GM12891 (cell line): ENCODE measurements around the gene MAN1A2.
"Not testable (repeated sequence)": the region's sequence is repeated elsewhere in the genome, so short reads cannot be mapped to it uniquely, and the experiment has no call there.

Experiments
- DNase-seq: peaks from one replicate; pipeline ENCODE4 v3.0.0; 2011; ENCODE audit warnings: low spot score; ENCODE audit not compliant: insufficient read length
- FAIRE-seq: peaks from 2 replicates; lab custom pipeline; 2011; peaks lifted over from hg19 to GRCh38; lab: Jason Lieb, UNC
- PAX5 ChIP-seq: IDR thresholded peaks from 2 replicates; pipeline ENCODE4 v1.6.1; 2011; ENCODE audit warnings: low read length, moderate library complexity, mild to moderate bottlenecking; ENCODE audit not compliant: insufficient read depth, severe bottlenecking
- POLR2A ChIP-seq: IDR thresholded peaks from 2 replicates; pipeline ENCODE4 v1.6.1; 2011; ENCODE audit warnings: low read depth, low read length, control low read depth
- POLR2AphosphoS5 ChIP-seq: IDR thresholded peaks from 2 replicates; pipeline ENCODE4 v1.6.1; 2011; ENCODE audit warnings: low read depth, low read length, control low read depth
- POU2F2 ChIP-seq: IDR thresholded peaks from 2 replicates; pipeline ENCODE4 v1.6.1; 2011; ENCODE audit warnings: low read depth, mild to moderate bottlenecking, control low read depth, low read length, moderate library complexity
- SPI1 ChIP-seq: IDR thresholded peaks from 2 replicates; pipeline ENCODE4 v1.6.1; 2011; ENCODE audit warnings: low read depth, low read length, control low read depth
- TAF1 ChIP-seq: IDR thresholded peaks from 2 replicates; pipeline ENCODE4 v1.6.1; 2011; ENCODE audit warnings: low read depth, low read length, control low read depth

The MAN1A2 gene

GRCh38 chr1:117416546-117417125 is 49.4 kb downstream of the MAN1A2 start:
- FAIRE-seq (no peak), DNase-seq (no peak)
- TF ChIP-seq PAX5, result no peak
- no peak for TF ChIP-seq POLR2AphosphoS5
- TF ChIP-seq TAF1, result no peak
- no peak for TF ChIP-seq POU2F2
- TF ChIP-seq POLR2A, result no peak
- TF ChIP-seq SPI1, result no peak

GRCh38 chr1:117425050-117425734 is 57.9 kb downstream of the MAN1A2 start:
- FAIRE-seq, result no peak
- no peak for TF ChIP-seq POU2F2
- DNase-seq, result no peak

- FAIRE-seq, result no peak
- TF ChIP-seq SPI1 (no peak), POLR2A (no peak), POLR2AphosphoS5 (no peak), TAF1 (no peak), POU2F2 (no peak), PAX5 (no peak)
- no peak for DNase-seq
Observed at GRCh38 chr1:117427297-117427696, 60.0 kb downstream of the MAN1A2 start.

DNA sequence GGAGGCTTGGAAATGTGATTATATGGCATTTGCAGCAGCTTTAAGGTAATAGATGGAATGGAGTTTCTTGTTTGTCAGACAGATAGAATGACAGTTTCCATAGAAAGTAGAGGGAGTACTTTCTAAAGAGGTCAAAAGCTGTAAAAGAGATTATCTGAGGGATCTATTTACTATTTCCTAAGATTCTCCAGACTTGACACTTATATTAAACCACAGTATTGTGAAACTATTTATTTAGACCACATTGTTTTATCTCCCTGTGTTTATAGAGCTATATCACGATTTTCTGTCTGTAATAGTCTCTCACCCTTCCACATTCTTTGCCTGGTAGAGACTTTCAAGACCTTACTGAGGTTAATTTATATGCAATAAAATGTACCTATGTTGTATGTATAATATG is 66.7 kb downstream of the MAN1A2 start:
- no peak for FAIRE-seq
- TF ChIP-seq POLR2AphosphoS5 (no peak), SPI1 (no peak), PAX5 (no peak), TAF1 (no peak), POU2F2 (no peak), POLR2A (no peak)
- no peak for DNase-seq

DNA sequence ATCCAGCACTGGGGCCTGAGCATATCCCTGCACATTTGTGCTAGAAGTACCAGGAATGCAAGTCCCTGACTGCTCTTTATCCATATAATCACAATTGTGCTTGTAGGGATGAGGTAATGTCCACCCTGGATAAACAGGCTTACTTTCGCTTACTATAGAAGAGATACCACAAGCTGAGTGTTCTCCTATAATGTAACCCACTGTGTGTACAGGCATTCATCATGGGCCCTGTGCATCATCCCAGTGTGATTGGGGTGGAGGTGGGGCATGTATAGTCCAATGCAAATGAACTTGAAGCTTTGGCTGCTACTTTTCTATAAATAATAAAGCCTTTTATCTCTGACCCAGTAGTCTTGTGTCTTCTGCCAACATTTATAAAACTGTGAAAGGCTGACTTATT is 69.3 kb downstream of the MAN1A2 start:
- no peak for TF ChIP-seq POLR2A
- TF ChIP-seq POU2F2, result no peak
- TF ChIP-seq SPI1, result no peak
- TF ChIP-seq PAX5, result no peak
- no peak for TF ChIP-seq POLR2AphosphoS5
- no peak for TF ChIP-seq TAF1
- DNase-seq, result no peak
- no peak for FAIRE-seq

GRCh38 chr1:117447661-117448060 is 80.4 kb downstream of the MAN1A2 start:
- TF ChIP-seq PAX5 (no peak), POU2F2 (no peak), TAF1 (no peak), POLR2A (no peak), SPI1 (no peak), POLR2AphosphoS5 (no peak)
- FAIRE-seq (no peak), DNase-seq (no peak)

- no peak for TF ChIP-seq SPI1
- TF ChIP-seq POLR2AphosphoS5, result no peak
- TF ChIP-seq PAX5, result no peak
- no peak for TF ChIP-seq TAF1
- no peak for TF ChIP-seq POLR2A
- no peak for TF ChIP-seq POU2F2
- no peak for FAIRE-seq
- no peak for DNase-seq
Observed at GRCh38 chr1:117452216-117452615, 85.0 kb downstream of the MAN1A2 start.

DNA sequence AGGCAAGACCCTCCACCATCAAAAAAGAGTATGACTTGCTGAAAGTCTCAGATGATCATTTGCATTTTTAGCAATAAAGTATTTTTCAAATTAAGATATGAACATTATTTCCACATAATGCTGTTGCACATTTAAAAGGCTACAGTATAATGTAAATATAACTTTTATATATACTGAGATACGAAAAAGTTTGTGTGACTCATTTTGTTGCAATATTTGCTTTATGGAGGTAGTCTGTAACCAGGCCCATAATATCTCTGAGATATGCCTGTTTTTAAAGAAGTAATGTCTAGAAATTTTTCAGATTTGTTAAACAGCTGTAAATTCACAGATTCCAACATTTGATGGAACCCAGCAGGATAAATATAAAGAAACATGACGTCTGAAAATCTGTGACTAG is 86.7 kb downstream of the MAN1A2 start:
- TF ChIP-seq PAX5 (no peak), POLR2A (no peak), POU2F2 (no peak), SPI1 (no peak), POLR2AphosphoS5 (no peak), TAF1 (no peak)
- DNase-seq, result no peak
- FAIRE-seq, result no peak

DNA sequence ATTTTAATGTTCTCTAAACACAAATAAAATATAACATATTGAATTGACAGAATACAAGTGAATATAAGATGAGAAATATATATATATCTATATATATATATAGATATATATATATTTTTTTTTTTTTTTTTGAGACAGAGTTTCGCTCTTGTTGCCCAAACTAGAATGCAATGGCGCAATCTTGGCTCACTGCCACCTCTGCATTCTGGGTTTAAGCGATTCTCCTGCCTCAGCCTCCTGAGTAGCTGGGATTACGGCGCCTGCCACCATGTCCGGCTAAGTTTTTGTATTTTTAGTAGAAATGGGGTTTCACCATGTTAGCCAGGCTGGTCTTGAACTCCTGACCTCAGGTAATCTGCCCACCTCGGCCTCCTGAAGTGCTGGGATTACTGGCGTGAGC is 91.2 kb downstream of the MAN1A2 start:
- not testable (repeated sequence) for FAIRE-seq, DNase-seq

DNA sequence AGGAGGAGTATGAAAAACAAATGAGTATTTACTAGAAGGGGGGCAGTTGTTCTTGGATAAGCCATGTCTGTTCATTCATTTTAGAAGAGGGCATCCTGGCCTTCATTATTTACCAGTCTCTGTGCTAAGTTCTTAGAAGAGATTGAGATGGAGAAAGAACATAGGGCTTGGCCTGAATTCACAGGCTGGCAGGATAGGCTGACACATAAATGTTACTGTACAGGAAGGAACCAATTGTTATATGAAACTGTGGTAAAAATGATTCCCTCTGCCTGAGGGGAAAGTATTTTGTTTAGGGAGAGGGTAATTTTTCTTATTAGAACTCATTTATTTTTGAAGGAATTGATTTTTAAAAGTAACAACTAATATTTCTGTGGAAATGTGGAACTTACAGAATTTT is 99.5 kb downstream of the MAN1A2 start:
- DNase-seq (no peak), FAIRE-seq (no peak)
- TF ChIP-seq SPI1 (no peak), POLR2A (no peak), POLR2AphosphoS5 (no peak), PAX5 (no peak), POU2F2 (no peak), TAF1 (no peak)
